ENCODE data around the gene PANK2. TPM values are rescaled to one million over a fixed set of nuclear protein-coding genes. Genes with fewer than 3 reads are reported as not detected.
A peak's percentile ranks its signal among the peaks of the same experiment; 100 is the strongest.

The PANK2 gene
- total RNA-seq, 1 donor from 2014 or later = 16.6 TPM

DNA sequence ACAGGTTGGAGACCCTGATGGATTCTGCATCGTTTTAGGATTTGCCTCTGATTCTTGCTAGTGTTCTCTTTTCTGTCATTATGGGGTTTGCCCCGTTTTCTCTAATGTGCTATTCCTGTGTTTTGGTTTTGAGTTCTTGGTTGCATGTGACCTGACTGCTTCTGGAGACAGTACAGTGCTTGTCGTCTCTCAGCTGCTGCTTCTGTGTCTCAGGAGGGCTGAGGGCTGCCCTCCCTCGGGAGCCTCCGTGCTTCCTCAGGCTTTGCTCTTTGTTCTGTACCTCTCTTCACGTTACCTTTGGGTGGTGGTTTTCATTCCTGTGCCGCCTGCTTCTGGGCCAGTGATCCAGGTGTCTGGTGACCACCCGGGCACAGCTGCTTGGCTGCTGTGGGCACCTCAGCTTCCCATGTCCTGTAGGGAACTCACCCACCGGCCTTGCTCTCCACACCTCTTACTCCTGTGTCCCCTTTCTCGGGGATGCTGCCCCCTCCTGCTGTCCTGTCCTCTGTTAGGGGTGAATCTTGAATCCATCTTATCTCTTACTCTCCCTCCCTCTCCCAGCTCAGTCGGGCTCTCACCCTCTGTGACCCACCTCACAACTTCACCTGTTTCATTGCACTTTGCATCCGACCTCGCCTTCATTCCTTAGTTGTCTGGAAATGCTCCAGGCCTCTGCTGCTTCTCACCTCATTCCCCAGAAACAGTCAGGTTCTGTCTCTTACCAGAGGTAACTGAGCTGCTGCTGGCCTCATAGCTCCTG lies 33.2 kb downstream of the PANK2 start:
- intact Hi-C loops (cut with DNase I) = no loop called here
- no peak for DNase-seq (ENCODE audit: missing footprints)

GRCh38 chr20:3922983-3923339 lies 33.8 kb downstream of the PANK2 start:
- ATAC-seq = no peak
- intact Hi-C loops (cut with DNase I) = no loop called here
- no peak for DNase-seq (ENCODE audit: missing footprints)

More for the DNA sequence above, 33.2 kb downstream of the PANK2 start:
- ATAC-seq = no peak

DNA sequence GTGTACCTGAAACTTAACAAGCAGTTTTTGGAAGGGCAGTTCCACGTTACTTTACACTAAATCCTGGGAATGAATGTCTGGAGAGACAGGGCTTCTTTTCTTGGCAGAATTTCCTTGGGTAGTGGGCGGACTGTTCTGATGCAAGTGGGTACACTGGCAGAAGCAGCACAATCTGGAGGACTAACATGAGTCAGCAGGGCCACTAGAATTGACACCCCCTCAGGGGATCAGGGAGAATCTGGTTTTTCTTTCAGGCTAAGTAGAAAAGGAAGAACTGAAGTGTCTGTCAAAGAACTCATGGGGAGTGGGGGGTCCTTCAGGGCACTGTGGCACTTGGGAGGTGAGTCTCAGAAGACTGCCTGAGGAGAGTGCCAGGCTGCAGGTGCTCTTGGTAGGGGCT lies 34.6 kb downstream of the PANK2 start:
- ATAC-seq = no peak

GRCh38 chr20:3924304-3925112 lies 35.3 kb downstream of the PANK2 start:
- ATAC-seq (peak; percentile 49), DNase-seq (ENCODE audit: missing footprints) (peak; percentile 82)
- intact Hi-C loops (cut with DNase I) = no loop called here

More for the DNA sequence above, 34.6 kb downstream of the PANK2 start:
- intact Hi-C loops (cut with DNase I) = no loop called here
- no peak for DNase-seq (ENCODE audit: missing footprints)

DNA sequence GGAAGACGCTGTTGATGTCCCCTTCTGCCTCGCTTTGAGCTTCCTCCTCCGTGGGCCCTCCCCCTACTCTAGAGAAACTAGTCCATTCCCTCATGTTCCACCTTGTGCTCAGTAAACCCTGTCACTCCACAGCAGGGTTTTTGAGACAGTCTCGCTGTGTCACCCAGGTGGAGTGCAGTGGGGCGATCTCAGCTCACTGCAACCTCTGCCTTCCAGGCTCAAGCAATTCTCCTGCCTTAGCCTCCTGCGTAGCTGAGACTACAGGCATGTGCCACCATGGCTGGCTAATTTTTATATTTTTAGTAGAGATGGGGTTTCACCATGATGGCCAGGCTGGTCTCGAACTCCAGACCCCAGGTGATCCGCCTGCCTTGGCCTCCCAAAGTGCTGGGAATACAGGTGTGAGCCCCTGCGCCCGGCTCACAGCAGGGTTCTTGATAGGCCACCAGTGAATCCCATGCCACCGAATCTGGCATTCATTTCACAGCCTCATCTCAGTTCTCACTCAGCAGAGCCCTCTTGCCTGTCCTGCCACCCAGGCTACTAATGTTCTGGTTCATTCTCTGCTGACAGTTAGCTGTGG lies 36.0 kb downstream of the PANK2 start:
- no peak for DNase-seq (ENCODE audit: missing footprints)
- intact Hi-C loops (cut with DNase I) = no loop called here
- no peak for ATAC-seq

GRCh38 chr20:3925899-3926638 lies 36.9 kb downstream of the PANK2 start:
- ATAC-seq (no peak), DNase-seq (ENCODE audit: missing footprints) (no peak)
- intact Hi-C loops (cut with DNase I) = no loop called here

DNA sequence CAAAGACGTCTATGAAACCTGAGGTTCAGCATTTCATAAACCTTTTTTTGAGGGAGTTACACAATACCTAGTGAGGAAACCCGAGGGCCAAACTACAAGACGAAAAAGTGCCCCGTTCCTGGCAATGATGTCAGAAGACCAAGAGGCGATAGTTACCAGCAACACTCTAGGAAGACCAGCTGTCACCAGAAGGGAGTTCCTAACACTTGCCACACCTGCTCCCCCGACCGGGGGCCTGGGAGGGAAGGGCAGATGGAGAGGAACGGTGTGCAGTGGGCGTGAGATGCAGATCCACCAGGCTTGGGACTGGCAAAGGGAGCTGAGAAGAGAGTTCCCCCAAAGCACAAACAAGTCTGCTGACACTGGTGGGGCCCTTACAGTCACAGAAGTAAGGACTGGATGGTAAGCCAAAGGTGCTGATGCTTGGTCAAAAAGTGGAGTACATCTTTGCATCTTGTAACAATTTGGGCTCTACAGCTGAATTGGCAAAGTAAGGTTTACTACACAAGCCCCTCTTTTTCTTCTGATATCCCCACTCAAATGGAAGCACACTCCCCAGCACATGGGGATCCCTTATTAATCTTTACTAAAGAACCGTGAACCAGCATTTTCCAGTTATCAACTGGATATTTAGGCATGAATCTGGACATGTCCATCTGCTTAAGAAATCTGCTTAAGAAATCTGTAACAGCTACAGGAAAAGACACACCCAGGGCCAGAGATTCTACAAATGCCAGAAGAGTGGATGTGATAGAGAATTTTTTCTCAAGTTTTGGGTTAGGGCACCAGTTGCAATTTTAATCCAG lies 38.5 kb downstream of the PANK2 start:
- peak; percentile 9 for ATAC-seq
- intact Hi-C loops (cut with DNase I) = no loop called here
- DNase-seq (ENCODE audit: missing footprints) = no peak

GRCh38 chr20:3929713-3930060 lies 40.5 kb downstream of the PANK2 start:
- ATAC-seq (no peak), DNase-seq (ENCODE audit: missing footprints) (no peak)
- intact Hi-C loops (cut with DNase I) = loop anchor here (5.0 kb wide), 1 partner anchor 37 kb away; no protein-coding TSS in a partner anchor

DNA sequence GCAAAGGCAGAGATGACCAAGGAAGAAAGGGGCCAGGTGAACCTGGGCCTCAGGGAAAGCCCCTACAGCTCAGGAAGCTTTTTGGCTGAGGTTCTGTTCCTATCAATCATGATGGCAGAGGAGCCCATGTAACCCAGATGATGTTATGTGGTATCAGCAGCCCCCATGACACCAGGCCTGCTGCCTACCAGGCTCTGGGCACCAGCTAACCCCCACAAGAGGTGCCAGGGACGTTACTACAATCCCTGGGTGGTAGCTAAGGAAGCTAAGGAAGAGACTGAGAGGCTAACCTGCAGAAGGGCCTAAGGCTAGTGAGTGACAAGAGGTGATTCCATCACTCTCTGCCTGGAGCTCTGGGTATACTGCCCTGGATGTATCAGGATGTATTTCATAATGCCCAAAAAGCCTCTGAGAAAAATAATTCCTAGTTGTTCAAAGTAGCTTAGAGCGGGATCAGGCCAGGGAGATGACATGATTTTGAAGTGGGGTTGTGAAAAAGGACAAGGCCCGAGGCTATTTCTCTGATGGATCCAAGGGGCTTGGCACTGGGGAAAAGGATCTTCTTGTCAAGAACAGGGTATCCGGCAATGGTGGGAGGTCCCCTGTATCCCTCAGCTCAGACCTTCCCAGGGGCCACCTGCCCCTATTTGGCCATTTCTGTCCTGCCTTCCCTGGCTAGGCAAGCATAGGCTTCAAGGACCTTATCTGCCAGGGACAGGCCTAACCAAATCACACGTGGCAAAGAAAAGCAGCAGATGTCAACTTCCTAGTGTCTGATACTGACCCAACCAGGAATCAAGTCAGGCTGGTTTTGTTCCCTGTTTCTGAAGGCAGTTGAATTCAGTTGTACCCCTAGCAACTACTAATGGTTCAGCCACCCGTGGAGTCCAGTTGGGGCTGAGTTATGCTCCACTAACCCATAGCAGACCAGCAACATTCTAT lies 41.3 kb downstream of the PANK2 start:
- DNase-seq (ENCODE audit: missing footprints) (no peak), ATAC-seq (no peak)
- intact Hi-C loops (cut with DNase I) = loop anchor here (5.0 kb wide), 1 partner anchor 38 kb away; no protein-coding TSS in a partner anchor

- intact Hi-C loops (cut with DNase I) = loop anchor here (5.0 kb wide), 1 partner anchor 39 kb away; no protein-coding TSS in a partner anchor
- no peak for DNase-seq (ENCODE audit: missing footprints)
- ATAC-seq = no peak
Observed at GRCh38 chr20:3931664-3932063, 42.5 kb downstream of the PANK2 start.

- no peak for DNase-seq (ENCODE audit: missing footprints)
- intact Hi-C loops (cut with DNase I) = loop anchor here (5.0 kb wide), 1 partner anchor 40 kb away; no protein-coding TSS in a partner anchor
- no peak for ATAC-seq
Observed at GRCh38 chr20:3932277-3932676, 43.1 kb downstream of the PANK2 start.

DNA sequence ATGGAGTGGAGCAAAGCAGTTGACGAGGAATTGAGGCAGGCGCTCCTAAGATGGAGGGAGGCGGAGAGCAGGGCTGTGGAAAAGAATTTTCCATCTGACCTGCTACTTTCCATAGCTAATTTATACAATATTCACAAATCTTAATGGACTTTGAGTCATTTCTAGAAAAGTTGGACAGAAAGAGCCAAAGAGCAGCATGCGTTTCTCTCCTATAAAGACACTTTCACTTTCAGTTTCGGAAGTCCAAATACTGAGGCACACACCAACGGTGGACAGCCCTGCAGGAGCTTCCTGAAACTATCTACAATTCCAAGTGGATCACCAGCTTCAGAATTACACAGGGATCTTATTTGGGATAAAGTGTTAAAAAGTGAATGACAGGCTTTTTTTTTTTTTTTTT lies 43.5 kb downstream of the PANK2 start:
- ATAC-seq (no peak), DNase-seq (ENCODE audit: missing footprints) (no peak)
- intact Hi-C loops (cut with DNase I) = loop anchor here (5.0 kb wide), 1 partner anchor 40 kb away; no protein-coding TSS in a partner anchor

DNA sequence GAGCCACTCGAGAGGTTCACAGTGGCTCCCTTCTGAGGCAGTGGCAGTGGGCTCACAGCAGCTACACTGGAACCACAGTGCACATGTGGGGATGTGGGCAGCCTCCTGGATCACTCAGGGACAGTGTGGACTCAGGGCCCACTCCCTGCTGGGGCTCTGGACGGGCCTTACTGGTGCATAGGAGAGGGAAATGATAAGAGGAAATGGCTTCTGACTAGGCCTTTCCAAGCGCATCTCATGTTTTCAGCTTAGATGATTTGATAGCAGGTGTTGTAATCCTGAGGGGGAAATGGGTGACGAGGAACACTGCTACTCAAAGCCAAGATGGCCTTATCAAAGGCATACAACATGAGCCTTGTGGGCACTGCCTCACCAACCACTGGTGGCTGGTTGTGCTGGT lies 44.0 kb downstream of the PANK2 start:
- ATAC-seq (no peak), DNase-seq (ENCODE audit: missing footprints) (no peak)
- intact Hi-C loops (cut with DNase I) = loop anchor here (5.0 kb wide), 1 partner anchor 41 kb away; no protein-coding TSS in a partner anchor

GRCh38 chr20:3934624-3935023 lies 45.4 kb downstream of the PANK2 start:
- DNase-seq (ENCODE audit: missing footprints) = no peak
- intact Hi-C loops (cut with DNase I) = loop anchor here (5.0 kb wide), 2 partner anchors 42 to 83 kb away; partner anchors contain the start of gene RNF24
- no peak for ATAC-seq

DNA sequence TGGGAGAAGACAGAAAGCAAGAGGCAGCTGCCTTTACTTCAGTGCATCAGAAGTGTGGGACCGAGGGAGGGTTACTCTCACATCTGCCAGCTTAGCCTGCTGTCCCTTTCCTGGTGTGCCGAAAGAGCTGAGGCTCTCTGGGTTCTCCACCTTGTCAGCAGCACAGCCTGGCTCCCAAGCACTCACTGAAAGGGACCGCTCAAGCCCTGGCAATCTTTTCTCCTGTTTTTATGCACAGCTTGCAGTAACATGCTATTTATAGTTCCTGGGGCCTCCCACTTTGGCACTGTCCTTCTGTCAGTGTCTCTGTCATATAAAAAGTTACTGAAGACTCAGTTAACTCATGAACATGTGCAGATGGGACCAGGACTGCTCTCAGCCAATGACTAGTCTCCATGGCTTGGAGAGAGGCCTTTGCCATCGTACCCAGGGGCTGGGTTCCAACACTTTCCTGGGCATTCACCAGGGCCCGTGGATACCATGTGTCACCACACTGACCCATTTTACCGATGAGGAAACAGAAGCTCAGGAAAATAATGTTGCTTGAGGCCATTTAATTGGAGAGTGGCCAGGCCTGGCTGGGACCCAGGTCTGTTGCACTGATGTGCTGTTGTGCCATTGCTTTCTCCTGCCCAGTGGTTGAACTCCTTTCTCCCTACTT lies 46.2 kb downstream of the PANK2 start:
- intact Hi-C loops (cut with DNase I) = loop anchor here (5.0 kb wide), 1 partner anchor 82 kb away; the partner anchor contains the start of gene RNF24
- DNase-seq (ENCODE audit: missing footprints) = no peak
- ATAC-seq = peak; percentile 81

DNA sequence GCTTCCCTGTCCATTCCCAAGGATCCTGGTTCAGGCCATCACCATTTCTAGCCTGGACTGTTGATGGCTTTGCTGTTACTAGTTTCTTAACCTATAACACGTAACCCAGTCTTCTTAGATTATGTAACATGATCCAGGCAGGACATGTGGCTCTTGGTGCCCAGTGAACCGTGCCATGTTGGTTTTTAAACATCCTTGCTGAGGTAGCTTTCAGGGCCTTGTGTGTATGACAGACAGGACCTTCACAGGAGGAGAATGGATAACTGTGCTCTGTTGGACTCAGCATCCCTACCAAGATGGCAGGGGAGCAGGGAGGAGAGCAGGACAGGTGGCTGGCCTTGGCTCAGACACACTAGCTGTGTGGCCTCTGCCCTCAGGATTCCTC lies 46.8 kb downstream of the PANK2 start:
- DNase-seq (ENCODE audit: missing footprints) (no peak), ATAC-seq (no peak)
- intact Hi-C loops (cut with DNase I) = loop anchor here (5.0 kb wide), 1 partner anchor 81 kb away; the partner anchor contains the start of gene RNF24

All from Right ventricle myocardium inferior (tissue), 1 donor.